Medulla oblongata (tissue), 1 donor: ENCODE data around the gene GATM.
"Not testable (repeated sequence)": the region's sequence is repeated elsewhere in the genome, so short reads cannot be mapped to it uniquely, and the experiment has no call there.

Experiments used
- DNase-seq: peaks from one replicate; pipeline ENCODE4 v3.0.0-alpha.2; 2015; ENCODE audit errors: extremely low spot score

GATM gene

DNA sequence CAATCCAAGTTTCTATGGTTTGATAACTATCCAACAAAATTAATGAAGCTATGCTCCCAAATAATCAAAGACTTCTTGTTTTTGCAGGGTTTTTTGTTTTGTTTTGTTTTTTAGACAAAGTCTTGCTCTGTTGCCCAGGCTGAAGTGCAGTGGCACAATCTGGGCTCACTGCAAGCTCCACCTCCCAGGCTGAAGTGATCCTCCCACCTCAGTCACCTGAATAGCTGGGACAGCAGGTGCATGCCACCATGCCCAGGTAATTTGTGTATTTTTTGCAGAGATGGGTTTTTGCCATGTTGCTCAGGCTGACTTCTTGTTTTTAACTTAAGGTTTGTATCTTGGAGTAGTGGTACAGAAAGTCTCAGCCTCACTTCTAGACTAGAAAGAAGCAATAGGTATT is 11.0 kb upstream of the GATM start:
- peak; percentile 11 for DNase-seq

DNA sequence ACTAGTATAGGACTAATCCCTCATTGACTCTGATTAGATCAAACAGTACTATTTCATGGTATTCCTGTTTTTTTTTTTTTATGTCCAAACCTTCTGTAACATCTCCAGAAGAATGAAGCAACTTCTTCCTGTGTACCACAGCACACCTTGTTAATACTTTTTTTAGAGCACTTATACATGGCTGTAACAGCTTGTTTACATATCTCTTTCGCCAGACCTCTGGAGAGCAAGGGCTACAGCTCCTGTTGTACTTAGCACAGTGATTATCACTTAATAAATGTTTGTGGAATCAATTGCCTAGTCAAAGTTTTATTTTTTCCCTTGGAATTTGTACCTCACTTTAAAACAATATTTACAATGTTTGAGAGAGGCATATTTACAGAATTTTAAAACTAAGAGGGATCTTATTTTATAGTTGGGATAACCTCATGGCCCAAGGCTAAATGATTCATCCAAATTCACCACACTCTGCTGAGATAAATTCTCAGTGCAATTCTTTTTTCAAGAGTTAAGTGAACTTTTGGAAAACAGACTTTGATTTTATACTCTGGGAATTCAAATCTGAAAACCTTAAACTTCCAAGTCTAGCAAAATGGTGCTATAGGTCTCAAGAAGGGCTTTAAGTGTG is 9.2 kb upstream of the GATM start:
- no peak for DNase-seq

- DNase-seq = peak; percentile 20
Measured at GRCh38 chr15:45386974-45387373, 8.6 kb upstream of the GATM start.

GRCh38 chr15:45386420-45386819 is 8.1 kb upstream of the GATM start:
- peak; percentile 58 for DNase-seq

GRCh38 chr15:45385590-45385989 is 7.2 kb upstream of the GATM start:
- peak; percentile 5 for DNase-seq

DNA sequence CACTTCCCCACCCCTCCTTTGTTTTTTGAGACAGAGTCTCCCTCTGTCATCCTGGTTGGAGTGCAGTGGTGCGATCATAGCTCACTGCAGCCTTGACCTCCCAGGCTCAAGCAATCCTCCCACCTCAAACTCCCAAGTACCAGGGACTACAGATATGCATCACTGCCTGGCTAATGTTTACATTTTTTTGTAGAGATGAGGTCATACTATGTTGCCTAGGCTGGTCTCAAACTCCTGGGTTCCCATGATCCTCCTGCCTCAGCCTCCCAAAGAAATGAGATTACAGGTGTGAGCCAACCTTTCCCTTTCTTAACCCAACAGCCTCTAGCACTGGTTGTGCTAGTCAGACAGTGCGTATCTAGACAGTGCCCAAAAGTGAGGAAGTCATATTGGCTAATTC is 6.4 kb upstream of the GATM start:
- DNase-seq = no peak

GRCh38 chr15:45378913-45379262 is 544 bp upstream of the GATM start:
- peak; percentile 64 for DNase-seq

DNA sequence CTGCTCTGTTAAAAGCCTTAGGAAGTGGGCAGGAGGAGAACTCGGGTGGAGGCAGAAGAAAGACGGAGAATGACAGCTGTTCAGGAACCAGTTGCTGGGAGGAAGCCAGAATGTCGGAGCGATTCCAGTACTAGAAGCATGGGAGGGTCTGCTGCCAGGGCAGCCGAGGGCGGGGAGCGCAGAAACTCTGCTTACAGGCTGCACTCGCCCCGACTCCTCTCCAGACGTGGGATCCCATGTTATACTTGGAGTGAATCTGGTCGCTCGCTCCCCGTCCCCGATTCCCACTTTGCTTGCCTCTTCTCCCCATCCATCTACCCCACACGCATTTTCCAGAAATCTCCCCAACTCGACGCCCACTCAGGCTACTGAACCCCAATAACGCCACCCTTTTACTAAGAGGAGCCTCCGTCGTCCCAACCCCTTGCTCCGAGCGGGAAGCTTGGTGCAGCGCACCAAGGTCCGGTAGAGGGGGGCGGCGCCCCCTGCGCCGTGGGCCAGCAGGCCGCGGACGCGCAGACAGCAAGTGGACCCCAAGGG is 665 bp downstream of the GATM start:
- peak; percentile 66 for DNase-seq

- no peak for DNase-seq
Measured at GRCh38 chr15:45376967-45377608, 1.3 kb downstream of the GATM start.

- peak; percentile 78 for DNase-seq
Measured at GRCh38 chr15:45376300-45376928, 1.9 kb downstream of the GATM start.

- DNase-seq = no peak
Measured at GRCh38 chr15:45375836-45376235, 2.5 kb downstream of the GATM start.

- DNase-seq = no peak
Measured at GRCh38 chr15:45373976-45374375, 4.4 kb downstream of the GATM start.

- peak; percentile 95 for DNase-seq
Measured at GRCh38 chr15:45372041-45372995, 6.0 kb downstream of the GATM start.

- DNase-seq = peak; percentile 36
Measured at GRCh38 chr15:45371546-45371945, 6.8 kb downstream of the GATM start.

DNA sequence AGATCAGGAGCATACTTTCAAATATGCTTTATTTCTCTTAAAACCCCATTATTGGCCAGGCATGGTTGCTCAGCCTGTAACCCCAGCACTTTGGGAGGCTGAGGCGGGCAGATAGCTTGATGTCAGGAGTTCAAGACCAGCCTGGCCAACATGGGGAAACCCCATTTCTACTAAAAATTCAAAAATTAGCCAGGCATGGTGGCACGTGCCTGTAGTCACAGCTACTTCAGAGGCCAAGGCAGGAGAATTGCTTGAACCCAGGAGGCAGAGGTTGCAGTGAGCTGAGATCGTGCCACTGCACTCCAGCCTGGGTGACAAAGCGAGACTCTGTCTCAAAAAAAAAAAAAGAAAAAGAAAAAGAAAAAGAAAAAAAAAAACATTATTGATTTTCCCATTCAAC is 8.3 kb downstream of the GATM start:
- DNase-seq = not testable (repeated sequence)

- DNase-seq = not testable (repeated sequence)
Measured at GRCh38 chr15:45367222-45367621, 11.1 kb downstream of the GATM start.

DNA sequence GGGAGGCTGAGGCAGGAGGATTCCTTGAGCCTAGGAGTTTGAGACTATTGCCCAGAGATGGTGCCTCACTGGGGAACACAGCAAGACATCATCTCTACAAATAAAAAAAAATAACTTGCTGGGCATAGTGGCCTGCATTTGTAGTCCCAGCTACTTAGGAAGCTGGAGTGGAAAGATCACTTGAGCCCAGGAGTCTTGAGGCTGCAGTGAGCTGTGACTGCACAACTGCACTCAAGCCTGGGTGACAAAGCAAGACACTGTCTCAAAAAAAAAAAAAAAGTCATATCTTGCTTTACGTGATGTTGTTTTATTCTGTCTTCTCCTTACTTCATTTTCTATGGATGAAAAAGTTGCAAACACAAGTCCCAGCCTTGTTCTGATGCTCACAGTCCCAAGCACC is 14.1 kb downstream of the GATM start:
- no peak for DNase-seq

GRCh38 chr15:45363801-45364200 is 14.5 kb downstream of the GATM start:
- DNase-seq = no peak

DNA sequence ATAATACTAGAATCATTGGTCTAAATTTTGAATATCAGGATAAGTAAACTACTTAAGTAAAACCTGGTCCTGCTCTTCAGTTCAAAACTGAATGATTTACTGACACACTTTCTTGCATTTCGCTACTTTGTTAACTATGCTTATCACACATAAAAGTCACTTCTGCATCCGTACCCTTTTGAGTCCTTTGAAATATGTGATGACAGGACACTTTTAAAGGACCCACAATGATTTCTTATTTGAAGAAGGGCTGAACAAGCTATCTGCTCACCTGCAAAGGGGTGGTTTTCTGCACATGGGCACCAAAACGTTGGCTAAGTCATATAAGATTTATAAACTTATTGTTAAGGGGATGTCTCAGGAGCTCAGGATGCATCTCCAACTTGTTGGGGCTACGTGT is 15.0 kb downstream of the GATM start:
- DNase-seq = no peak

DNA sequence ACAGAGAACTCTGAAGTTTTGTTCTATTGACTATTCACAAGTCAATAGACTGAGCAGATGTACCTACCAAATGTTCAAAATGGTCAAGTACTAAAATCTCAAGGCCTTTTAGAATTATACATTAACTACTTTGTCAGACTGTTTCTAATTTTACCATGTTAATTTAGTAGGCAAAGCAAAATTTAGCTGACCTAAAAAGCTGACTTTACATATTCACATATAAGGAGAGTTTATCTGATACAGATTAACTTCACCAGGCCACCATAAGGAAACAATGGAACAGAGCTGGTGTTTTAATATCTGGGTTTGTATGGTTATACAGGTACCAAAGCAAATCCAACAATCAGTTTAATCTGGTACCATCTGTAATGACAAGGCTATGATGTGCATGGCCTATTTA is 15.9 kb downstream of the GATM start:
- DNase-seq = no peak

- DNase-seq = no peak
Measured at GRCh38 chr15:45361878-45362277, 16.5 kb downstream of the GATM start.

- DNase-seq = no peak
Measured at GRCh38 chr15:45355860-45356259, 22.5 kb downstream of the GATM start.
